ENCODE measurements around the gene GPC2. TPM values are rescaled to one million over a fixed set of nuclear protein-coding genes. Genes with fewer than 3 reads are reported as not detected.
"Not testable (repeated sequence)": the region's sequence is repeated elsewhere in the genome, so short reads cannot be mapped to it uniquely, and the experiment has no call there.

Gene GPC2
- 0.43 and 2.9 TPM in 2 replicates for total RNA-seq

- DNase-seq (ENCODE audit: low read depth): peak; percentile 96
- TF ChIP-seq CTCF (IDR thresholded peaks at IDR 0.05; ENCODE audit: insufficient read depth, low read depth, low read length): no peak
- peak within 1 kb of the TSS; percentile 72 for H3K4me3 ChIP-seq (ENCODE audit: low read depth, low read length)
These were observed at the start of gene GPC2, which contains the start of gene STAG3 for GRCh38 chr7:100177045-100178001. TSS of gene GPC2 (minus strand) at chr7:100177381. CDS start at chr7:100177199, 182 bp downstream. TSS of gene STAG3 (plus strand) at chr7:100177918. CDS start at chr7:100180557, 2,639 bp downstream.

- not testable (repeated sequence) for DNase-seq (ENCODE audit: low read depth); H3K4me3 ChIP-seq (ENCODE audit: low read depth, low read length)
These were observed 47.7 kb upstream of the GPC2 start for GRCh38 chr7:100224891-100225290.

- not testable (repeated sequence) for DNase-seq (ENCODE audit: low read depth); H3K4me3 ChIP-seq (ENCODE audit: low read depth, low read length)
These were observed 46.3 kb upstream of the GPC2 start for GRCh38 chr7:100223376-100223927.

GRCh38 chr7:100222445-100223132, 45.4 kb upstream of the GPC2 start:
- no peak for TF ChIP-seq CTCF (IDR thresholded peaks at IDR 0.05; ENCODE audit: insufficient read depth, low read depth, low read length)
- H3K4me3 ChIP-seq (ENCODE audit: low read depth, low read length): no peak overlapping the region
- DNase-seq (ENCODE audit: low read depth): no peak

- H3K4me3 ChIP-seq (ENCODE audit: low read depth, low read length): no peak overlapping the region
- no peak for TF ChIP-seq CTCF (IDR thresholded peaks at IDR 0.05; ENCODE audit: insufficient read depth, low read depth, low read length)
These were observed 44.7 kb upstream of the GPC2 start for GRCh38 chr7:100221767-100222444.

GRCh38 chr7:100221231-100221718, 44.1 kb upstream of the GPC2 start:
- DNase-seq (ENCODE audit: low read depth): no peak
- no peak overlapping the region for H3K4me3 ChIP-seq (ENCODE audit: low read depth, low read length)

More at GRCh38 chr7:100221767-100222444, 44.7 kb upstream of the GPC2 start:
- DNase-seq (ENCODE audit: low read depth): no peak

More at GRCh38 chr7:100221231-100221718, 44.1 kb upstream of the GPC2 start:
- TF ChIP-seq CTCF (IDR thresholded peaks at IDR 0.05; ENCODE audit: insufficient read depth, low read depth, low read length): no peak

All from fibroblast of villous mesenchyme (primary cell).